ENCODE results near the gene IFITM2. TPM values are rescaled to one million over a fixed set of nuclear protein-coding genes. Genes with fewer than 3 reads are reported as not detected.
"Not testable (repeated sequence)": the region's sequence is repeated elsewhere in the genome, so short reads cannot be mapped to it uniquely, and the experiment has no call there.

IFITM2 gene
- total and polyA plus RNA-seq, 2 donors from 2014 or later, result 814 to 1,111 TPM

DNA sequence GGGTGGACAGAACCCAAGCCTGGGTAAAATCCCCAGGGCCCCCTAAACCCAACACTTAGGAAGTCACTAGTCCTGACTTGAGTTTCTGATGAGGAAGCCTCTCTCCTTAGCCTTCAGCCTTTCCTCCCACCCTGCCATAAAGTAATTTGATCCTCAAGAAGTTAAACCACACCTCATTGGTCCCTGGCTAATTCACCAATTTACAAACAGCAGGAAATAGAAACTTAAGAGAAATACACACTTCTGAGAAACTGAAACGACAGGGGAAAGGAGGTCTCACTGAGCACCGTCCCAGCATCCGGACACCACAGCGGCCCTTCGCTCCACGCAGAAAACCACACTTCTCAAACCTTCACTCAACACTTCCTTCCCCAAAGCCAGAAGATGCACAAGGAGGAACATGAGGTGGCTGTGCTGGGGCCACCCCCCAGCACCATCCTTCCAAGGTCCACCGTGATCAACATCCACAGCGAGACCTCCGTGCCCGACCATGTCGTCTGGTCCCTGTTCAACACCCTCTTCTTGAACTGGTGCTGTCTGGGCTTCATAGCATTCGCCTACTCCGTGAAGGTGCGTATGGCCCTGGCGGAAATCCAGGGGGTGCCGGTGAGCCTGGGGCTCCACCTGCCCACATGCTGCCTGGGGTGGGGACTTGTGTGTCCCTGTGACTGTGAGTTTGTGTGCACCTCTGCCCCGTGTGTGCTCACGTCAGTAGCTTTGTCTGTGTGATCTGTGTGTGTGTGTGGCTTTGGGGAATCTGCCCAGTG, 6.4 kb downstream of the IFITM2 start, which contains the start of gene IFITM1:
Gene IFITM1 (plus strand): TSS at position 254 of the 767 bp plus-strand sequence. CDS start 131 bp downstream, at position 385.
- intact Hi-C loops (cut with DNase I), result no loop called here
- Histone ChIP-seq H3K9me3 (ENCODE audit: control insufficient read depth in 2 of 3, insufficient read depth in 1 of 3, low read length in 3 of 3) (no peaks in the 10 kb centered on the region), H3K27me3 (ENCODE audit: control insufficient read depth, insufficient read depth, low read length) (peaks cover 4% of the 10 kb centered on the region), H3K27ac (ENCODE audit: low read depth in 2 of 2, low read length in 2 of 2) (peak within 1 kb of the TSS; percentile 86 to 91), H3K9ac (ENCODE audit: low read length in 3 of 3) (peak within 1 kb of the TSS; percentile 26 to 85 (median 80)), H3K36me3 (ENCODE audit: control insufficient read depth in 2 of 3, insufficient read depth in 3 of 3, low read length in 3 of 3) (no peaks in the 10 kb centered on the region), H3K4me3 (ENCODE audit: low read length in 3 of 3) (peak within 1 kb of the TSS; percentile 64 to 82 (median 73)), H3K4me1 (ENCODE audit: control insufficient read depth in 2 of 3, insufficient read depth in 2 of 3, low read depth in 1 of 3, low read length in 3 of 3) (peaks cover 3 to 20% (median 7%) of the 10 kb centered on the region in 3 donors)
- FAIRE-seq (no peak), DNase-seq (peak in 3 of 5 donors; percentile 72 to 92 (median 89))
- TF ChIP-seq, protein P1, sequence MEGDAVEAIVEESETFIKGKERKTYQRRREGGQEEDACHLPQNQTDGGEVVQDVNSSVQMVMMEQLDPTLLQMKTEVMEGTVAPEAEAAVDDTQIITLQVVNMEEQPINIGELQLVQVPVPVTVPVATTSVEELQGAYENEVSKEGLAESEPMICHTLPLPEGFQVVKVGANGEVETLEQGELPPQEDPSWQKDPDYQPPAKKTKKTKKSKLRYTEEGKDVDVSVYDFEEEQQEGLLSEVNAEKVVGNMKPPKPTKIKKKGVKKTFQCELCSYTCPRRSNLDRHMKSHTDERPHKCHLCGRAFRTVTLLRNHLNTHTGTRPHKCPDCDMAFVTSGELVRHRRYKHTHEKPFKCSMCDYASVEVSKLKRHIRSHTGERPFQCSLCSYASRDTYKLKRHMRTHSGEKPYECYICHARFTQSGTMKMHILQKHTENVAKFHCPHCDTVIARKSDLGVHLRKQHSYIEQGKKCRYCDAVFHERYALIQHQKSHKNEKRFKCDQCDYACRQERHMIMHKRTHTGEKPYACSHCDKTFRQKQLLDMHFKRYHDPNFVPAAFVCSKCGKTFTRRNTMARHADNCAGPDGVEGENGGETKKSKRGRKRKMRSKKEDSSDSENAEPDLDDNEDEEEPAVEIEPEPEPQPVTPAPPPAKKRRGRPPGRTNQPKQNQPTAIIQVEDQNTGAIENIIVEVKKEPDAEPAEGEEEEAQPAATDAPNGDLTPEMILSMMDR (IDR thresholded peaks at IDR 0.05; ENCODE audit: borderline replicate concordance, extremely low read depth, insufficient read depth), result no peak

- H3K36me3 ChIP-seq (ENCODE audit: control insufficient read depth in 2 of 3, insufficient read depth in 3 of 3, low read length in 3 of 3); H3K9me3 ChIP-seq (ENCODE audit: control insufficient read depth in 2 of 3, insufficient read depth in 1 of 3, low read length in 3 of 3); FAIRE-seq; H3K27me3 ChIP-seq (ENCODE audit: control insufficient read depth, insufficient read depth, low read length); intact Hi-C loops (cut with DNase I): not testable (repeated sequence)
- Histone ChIP-seq H3K4me3 (ENCODE audit: low read length in 3 of 3) (peak overlapping the region; percentile 64 to 82 (median 64)), H3K27ac (ENCODE audit: low read depth in 2 of 2, low read length in 2 of 2) (peak overlapping the region; percentile 86 to 91), H3K4me1 (ENCODE audit: control insufficient read depth in 2 of 3, insufficient read depth in 2 of 3, low read depth in 1 of 3, low read length in 3 of 3) (peaks cover 3 to 21% (median 7%) of the 10 kb centered on the region in 3 donors), H3K9ac (ENCODE audit: low read length in 3 of 3) (peak overlapping the region; percentile 26 to 80 (median 32))
- peak in 1 of 5 donors; percentile 46 for DNase-seq
These were observed 6.9 kb downstream of the IFITM2 start for GRCh38 chr11:314554-314875.

DNA sequence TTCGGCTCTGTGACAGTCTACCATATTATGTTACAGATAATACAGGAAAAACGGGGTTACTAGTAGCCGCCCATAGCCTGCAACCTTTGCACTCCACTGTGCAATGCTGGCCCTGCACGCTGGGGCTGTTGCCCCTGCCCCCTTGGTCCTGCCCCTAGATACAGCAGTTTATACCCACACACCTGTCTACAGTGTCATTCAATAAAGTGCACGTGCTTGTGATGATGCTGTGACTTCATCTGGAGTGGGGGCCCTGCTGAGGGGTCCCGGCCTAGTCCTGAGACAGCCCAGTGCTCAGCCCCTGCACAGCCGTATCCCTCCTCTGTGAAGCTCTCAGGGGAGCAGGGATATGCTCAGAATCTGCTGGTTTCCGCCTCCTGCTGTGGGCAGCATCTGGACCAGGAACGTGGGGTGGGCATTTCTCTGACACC, 7.5 kb downstream of the IFITM2 start:
- H3K27ac ChIP-seq (ENCODE audit: low read depth in 2 of 2, low read length in 2 of 2), result peak overlapping the region; percentile 63 to 81
- H3K9me3 ChIP-seq (ENCODE audit: control insufficient read depth in 2 of 3, insufficient read depth in 1 of 3, low read length in 3 of 3), result no peaks in the 10 kb centered on the region
- FAIRE-seq, result no peak
- H3K4me3 ChIP-seq (ENCODE audit: low read length in 3 of 3), result peak overlapping the region in 2 of 3 donors; percentile 73 to 82
- peaks cover 4% of the 10 kb centered on the region for H3K27me3 ChIP-seq (ENCODE audit: control insufficient read depth, insufficient read depth, low read length)
- peak in 1 of 5 donors; percentile 54 for DNase-seq
- peak overlapping the region in 2 of 3 donors; percentile 58 to 85 for H3K9ac ChIP-seq (ENCODE audit: low read length in 3 of 3)
- TF ChIP-seq, protein P1 (IDR thresholded peaks at IDR 0.05; ENCODE audit: borderline replicate concordance, extremely low read depth, insufficient read depth), result no peak
- intact Hi-C loops (cut with DNase I), result no loop called here
- peaks cover 3 to 24% (median 7%) of the 10 kb centered on the region in 3 donors for H3K4me1 ChIP-seq (ENCODE audit: control insufficient read depth in 2 of 3, insufficient read depth in 2 of 3, low read depth in 1 of 3, low read length in 3 of 3)
- H3K36me3 ChIP-seq (ENCODE audit: control insufficient read depth in 2 of 3, insufficient read depth in 3 of 3, low read length in 3 of 3), result no peaks in the 10 kb centered on the region

DNA sequence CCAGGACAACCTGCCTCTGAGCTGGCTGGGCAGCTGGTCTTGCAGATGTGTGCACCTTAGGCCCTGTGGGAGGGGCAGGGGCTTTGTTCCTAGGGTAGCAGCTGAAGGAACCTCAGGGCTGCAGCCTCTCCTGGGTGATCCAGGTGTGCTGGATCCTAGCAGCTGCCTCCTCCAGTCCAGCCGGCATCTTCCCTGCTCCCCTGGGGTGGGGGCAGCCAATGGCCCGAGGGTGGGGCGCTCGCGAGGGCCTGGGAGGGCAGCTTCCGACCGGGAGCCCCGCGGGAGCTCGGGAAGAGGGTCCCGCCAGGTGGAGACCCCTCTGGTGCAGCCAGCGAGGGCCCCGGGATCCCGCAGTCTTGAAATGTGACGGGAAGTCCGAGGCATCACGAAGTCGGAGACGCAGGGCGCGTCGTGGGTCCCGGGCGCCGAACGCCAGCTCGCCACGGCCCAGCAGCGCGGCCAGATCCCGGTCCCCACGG, 7.9 kb downstream of the IFITM2 start:
- H3K4me1 ChIP-seq (ENCODE audit: control insufficient read depth in 2 of 3, insufficient read depth in 2 of 3, low read depth in 1 of 3, low read length in 3 of 3), result peaks cover 3 to 24% (median 7%) of the 10 kb centered on the region in 3 donors
- H3K9ac ChIP-seq (ENCODE audit: low read length in 3 of 3), result peak overlapping the region in 2 of 3 donors; percentile 58 to 85
- peak in 1 of 5 donors; percentile 77 for DNase-seq

More for the DNA sequence above, 7.9 kb downstream of the IFITM2 start:
- no peak for FAIRE-seq
- intact Hi-C loops (cut with DNase I), result no loop called here
- Histone ChIP-seq H3K4me3 (ENCODE audit: low read length in 3 of 3) (peak overlapping the region in 2 of 3 donors; percentile 73 to 82), H3K9me3 (ENCODE audit: control insufficient read depth in 2 of 3, insufficient read depth in 1 of 3, low read length in 3 of 3) (no peaks in the 10 kb centered on the region), H3K27me3 (ENCODE audit: control insufficient read depth, insufficient read depth, low read length) (peaks cover 4% of the 10 kb centered on the region), H3K36me3 (ENCODE audit: control insufficient read depth in 2 of 3, insufficient read depth in 3 of 3, low read length in 3 of 3) (no peaks in the 10 kb centered on the region), H3K27ac (ENCODE audit: low read depth in 2 of 2, low read length in 2 of 2) (peak overlapping the region; percentile 63 to 81)
- TF ChIP-seq, protein P1 (IDR thresholded peaks at IDR 0.05; ENCODE audit: borderline replicate concordance, extremely low read depth, insufficient read depth), result no peak

Measured in kidney (tissue), 14 donors.